Activated CD4-positive, alpha-beta T cell treated with anti-CD3 and anti-CD28 coated beads, Interleukin-2, amount 10 ng/mL, durations not matched to agents 24 days and 14 days (primary cell): ENCODE data around the gene DIP2B. TPM values are rescaled to one million over a fixed set of nuclear protein-coding genes. Genes with fewer than 3 reads are reported as not detected.
A peak's percentile ranks its signal among the peaks of the same experiment; 100 is the strongest.
"Not testable (repeated sequence)": the region's sequence is repeated elsewhere in the genome, so short reads cannot be mapped to it uniquely, and the experiment has no call there.

Experiments
- DNase-seq: peaks from one replicate; pipeline ENCODE4 v3.0.0; 2022
- H3K27ac Mint-ChIP-seq: one replicate; pipeline ENCODE4 v1.8.0; 2022; ENCODE audit warnings: mild to moderate bottlenecking, mixed read lengths
- H3K27me3 Mint-ChIP-seq: one replicate; pipeline ENCODE4 v1.8.0; 2022; ENCODE audit warnings: mixed read lengths
- H3K36me3 Mint-ChIP-seq: one replicate; pipeline ENCODE4 v1.8.0; 2022; ENCODE audit warnings: low read depth, mild to moderate bottlenecking, mixed read lengths
- H3K4me1 Mint-ChIP-seq: one replicate; pipeline ENCODE4 v1.8.0; 2021; ENCODE audit warnings: mixed read lengths
- H3K4me3 Mint-ChIP-seq: one replicate; pipeline ENCODE4 v1.8.0; 2022; ENCODE audit warnings: mild to moderate bottlenecking, moderate library complexity, mixed read lengths
- H3K9me3 Mint-ChIP-seq: one replicate; pipeline ENCODE4 v1.8.0; 2021; ENCODE audit warnings: mixed read lengths
- intact Hi-C: fragments of 100-400 bp; cut with micrococcal nuclease; formaldehyde crosslinking; loops from one replicate; pipeline ENCODE4 v1.15.1; 2023
- total RNA-seq: library from RNA; stranded (reverse); gene quantifications from 2 replicates; pipeline ENCODE4 v1.2.3, GENCODE V29; 2022

DIP2B gene
- total RNA-seq, 1 donor from 2014 or later = 29.4 TPM

- Mint-ChIP-seq H3K27me3 (no peaks in the 10 kb centered on the region), H3K27ac (peak overlapping the region; percentile 38)
These were observed 24.6 kb downstream of the DIP2B start for GRCh38 chr12:50529345-50529744.

GRCh38 chr12:50530532-50530931, 25.7 kb downstream of the DIP2B start:
- Mint-ChIP-seq H3K4me3 (no peak overlapping the region), H3K36me3 (peaks cover 19% of the 10 kb centered on the region), H3K4me1 (peaks cover 31% of the 10 kb centered on the region), H3K27me3 (no peaks in the 10 kb centered on the region), H3K27ac (no peak overlapping the region), H3K9me3 (no peaks in the 10 kb centered on the region)
- DNase-seq = no peak
- intact Hi-C loops = loop anchor here (5.0 kb wide), 1 partner anchor 67 kb away; no protein-coding TSS in a partner anchor

More at GRCh38 chr12:50529345-50529744, 24.6 kb downstream of the DIP2B start:
- H3K4me3 Mint-ChIP-seq = no peak overlapping the region
- peaks cover 22% of the 10 kb centered on the region for H3K36me3 Mint-ChIP-seq
- H3K9me3 Mint-ChIP-seq = no peaks in the 10 kb centered on the region
- intact Hi-C loops = no loop called here
- H3K4me1 Mint-ChIP-seq = peaks cover 27% of the 10 kb centered on the region
- DNase-seq = no peak

- intact Hi-C loops = loop anchor here (1.0 to 5.0 kb wide), 3 partner anchors 9 to 64 kb away; no protein-coding TSS in a partner anchor
- Mint-ChIP-seq H3K9me3 (no peaks in the 10 kb centered on the region), H3K4me3 (no peak overlapping the region), H3K4me1 (peaks cover 34% of the 10 kb centered on the region), H3K27ac (no peak overlapping the region), H3K27me3 (no peaks in the 10 kb centered on the region), H3K36me3 (peaks cover 21% of the 10 kb centered on the region)
- DNase-seq = peak; percentile 69
These were observed 28.4 kb downstream of the DIP2B start for GRCh38 chr12:50533203-50533584.

- Mint-ChIP-seq H3K9me3 (no peaks in the 10 kb centered on the region), H3K27ac (peak overlapping the region; percentile 66), H3K4me3 (no peak overlapping the region), H3K27me3 (no peaks in the 10 kb centered on the region), H3K36me3 (peaks cover 18% of the 10 kb centered on the region), H3K4me1 (peaks cover 28% of the 10 kb centered on the region)
- DNase-seq = no peak
- intact Hi-C loops = loop anchor here (1.0 to 5.0 kb wide), 3 partner anchors 8 to 63 kb away; no protein-coding TSS in a partner anchor
These were observed 29.2 kb downstream of the DIP2B start for GRCh38 chr12:50533971-50534370.

GRCh38 chr12:50536831-50537537, 32.2 kb downstream of the DIP2B start:
- H3K9me3 Mint-ChIP-seq = no peaks in the 10 kb centered on the region
- H3K36me3 Mint-ChIP-seq = peaks cover 17% of the 10 kb centered on the region
- no peak overlapping the region for H3K4me3 Mint-ChIP-seq
- intact Hi-C loops = no loop called here
- no peak for DNase-seq
- no peaks in the 10 kb centered on the region for H3K27me3 Mint-ChIP-seq
- peaks cover 27% of the 10 kb centered on the region for H3K4me1 Mint-ChIP-seq
- H3K27ac Mint-ChIP-seq = peak overlapping the region; percentile 39

- intact Hi-C loops = no loop called here
- H3K27ac Mint-ChIP-seq = peak overlapping the region; percentile 39
- peaks cover 28% of the 10 kb centered on the region for H3K4me1 Mint-ChIP-seq
- peaks cover 17% of the 10 kb centered on the region for H3K36me3 Mint-ChIP-seq
- H3K4me3 Mint-ChIP-seq = no peak overlapping the region
- DNase-seq = peak; percentile 55
- H3K27me3 Mint-ChIP-seq = no peaks in the 10 kb centered on the region
- H3K9me3 Mint-ChIP-seq = no peaks in the 10 kb centered on the region
These were observed 32.7 kb downstream of the DIP2B start for GRCh38 chr12:50537538-50537919.

- Mint-ChIP-seq H3K27me3 (no peaks in the 10 kb centered on the region), H3K4me1 (peaks cover 33% of the 10 kb centered on the region), H3K27ac (peak overlapping the region; percentile 71), H3K36me3 (peaks cover 20% of the 10 kb centered on the region), H3K9me3 (no peaks in the 10 kb centered on the region), H3K4me3 (no peak overlapping the region)
- no peak for DNase-seq
- intact Hi-C loops = no loop called here
These were observed 33.4 kb downstream of the DIP2B start for GRCh38 chr12:50538182-50538581.

GRCh38 chr12:50541139-50541538, 36.4 kb downstream of the DIP2B start:
- intact Hi-C loops = no loop called here
- Mint-ChIP-seq H3K9me3 (no peaks in the 10 kb centered on the region), H3K27ac (no peak overlapping the region), H3K4me3 (no peak overlapping the region), H3K27me3 (no peaks in the 10 kb centered on the region), H3K36me3 (peaks cover 17% of the 10 kb centered on the region), H3K4me1 (peaks cover 30% of the 10 kb centered on the region)
- no peak for DNase-seq

GRCh38 chr12:50542448-50542847, 37.7 kb downstream of the DIP2B start:
- DNase-seq = peak; percentile 65
- Mint-ChIP-seq H3K36me3 (peaks cover 11% of the 10 kb centered on the region), H3K4me1 (peaks cover 29% of the 10 kb centered on the region), H3K4me3 (no peak overlapping the region), H3K27ac (peak overlapping the region; percentile 91), H3K27me3 (no peaks in the 10 kb centered on the region), H3K9me3 (no peaks in the 10 kb centered on the region)
- intact Hi-C loops = loop anchor here (1.0 to 2.0 kb wide), 5 partner anchors 9 to 54 kb away; no protein-coding TSS in a partner anchor

- peaks cover 22% of the 10 kb centered on the region for H3K4me1 Mint-ChIP-seq
- intact Hi-C loops = loop anchor here (2.0 kb wide), 2 partner anchors 34 to 54 kb away; no protein-coding TSS in a partner anchor
- H3K36me3 Mint-ChIP-seq, H3K9me3 Mint-ChIP-seq, DNase-seq, H3K4me3 Mint-ChIP-seq, H3K27me3 Mint-ChIP-seq: not testable (repeated sequence)
- peak overlapping the region; percentile 91 for H3K27ac Mint-ChIP-seq
These were observed 38.4 kb downstream of the DIP2B start for GRCh38 chr12:50543188-50543587.

GRCh38 chr12:50545213-50545612, 40.4 kb downstream of the DIP2B start:
- intact Hi-C loops = no loop called here
- Mint-ChIP-seq H3K27ac (peak overlapping the region; percentile 70), H3K4me1 (peaks cover 17% of the 10 kb centered on the region), H3K4me3 (no peak overlapping the region), H3K9me3 (no peaks in the 10 kb centered on the region), H3K36me3 (peaks cover 3% of the 10 kb centered on the region), H3K27me3 (no peaks in the 10 kb centered on the region)
- no peak for DNase-seq

- Mint-ChIP-seq H3K4me3 (no peak overlapping the region), H3K4me1 (peaks cover 17% of the 10 kb centered on the region), H3K9me3 (no peaks in the 10 kb centered on the region), H3K36me3 (peaks cover 3% of the 10 kb centered on the region), H3K27me3 (no peaks in the 10 kb centered on the region), H3K27ac (peak overlapping the region; percentile 70)
- intact Hi-C loops = no loop called here
- DNase-seq = no peak
These were observed 41.0 kb downstream of the DIP2B start for GRCh38 chr12:50545786-50546185.

GRCh38 chr12:50546441-50547318, 41.9 kb downstream of the DIP2B start:
- Mint-ChIP-seq H3K27me3 (no peaks in the 10 kb centered on the region), H3K9me3 (no peaks in the 10 kb centered on the region), H3K27ac (no peak overlapping the region), H3K4me3 (no peak overlapping the region), H3K36me3 (peaks cover 5% of the 10 kb centered on the region), H3K4me1 (peaks cover 15% of the 10 kb centered on the region)
- intact Hi-C loops = no loop called here
- DNase-seq = no peak

GRCh38 chr12:50547742-50548141, 43.0 kb downstream of the DIP2B start:
- Mint-ChIP-seq H3K27me3 (no peaks in the 10 kb centered on the region), H3K9me3 (no peaks in the 10 kb centered on the region), H3K36me3 (peaks cover 8% of the 10 kb centered on the region), H3K27ac (no peak overlapping the region), H3K4me3 (no peak overlapping the region), H3K4me1 (peaks cover 12% of the 10 kb centered on the region)
- DNase-seq = no peak
- intact Hi-C loops = no loop called here
